ENCODE data around the gene ARHGEF4.
A peak's percentile ranks its signal among the peaks of the same experiment; 100 is the strongest.

Gene ARHGEF4

DNA sequence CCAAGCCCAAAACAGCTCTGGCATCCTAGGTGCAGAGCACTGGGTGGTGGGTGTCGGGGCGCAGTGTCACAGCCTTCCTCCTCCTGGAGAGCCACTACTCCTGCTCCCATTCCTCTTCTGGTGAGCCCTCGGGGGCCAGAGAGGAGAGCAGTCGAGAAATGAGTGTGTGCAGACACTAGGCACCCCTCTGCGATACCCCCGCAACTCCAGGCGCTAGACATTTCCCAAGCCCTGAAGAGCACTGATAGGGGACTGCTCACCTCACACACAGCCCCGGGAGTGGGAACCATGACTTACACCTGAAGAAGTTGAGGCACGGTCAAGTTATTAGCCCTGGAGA is 202.4 kb downstream of the ARHGEF4 start:
- TF ChIP-seq, protein P1, sequence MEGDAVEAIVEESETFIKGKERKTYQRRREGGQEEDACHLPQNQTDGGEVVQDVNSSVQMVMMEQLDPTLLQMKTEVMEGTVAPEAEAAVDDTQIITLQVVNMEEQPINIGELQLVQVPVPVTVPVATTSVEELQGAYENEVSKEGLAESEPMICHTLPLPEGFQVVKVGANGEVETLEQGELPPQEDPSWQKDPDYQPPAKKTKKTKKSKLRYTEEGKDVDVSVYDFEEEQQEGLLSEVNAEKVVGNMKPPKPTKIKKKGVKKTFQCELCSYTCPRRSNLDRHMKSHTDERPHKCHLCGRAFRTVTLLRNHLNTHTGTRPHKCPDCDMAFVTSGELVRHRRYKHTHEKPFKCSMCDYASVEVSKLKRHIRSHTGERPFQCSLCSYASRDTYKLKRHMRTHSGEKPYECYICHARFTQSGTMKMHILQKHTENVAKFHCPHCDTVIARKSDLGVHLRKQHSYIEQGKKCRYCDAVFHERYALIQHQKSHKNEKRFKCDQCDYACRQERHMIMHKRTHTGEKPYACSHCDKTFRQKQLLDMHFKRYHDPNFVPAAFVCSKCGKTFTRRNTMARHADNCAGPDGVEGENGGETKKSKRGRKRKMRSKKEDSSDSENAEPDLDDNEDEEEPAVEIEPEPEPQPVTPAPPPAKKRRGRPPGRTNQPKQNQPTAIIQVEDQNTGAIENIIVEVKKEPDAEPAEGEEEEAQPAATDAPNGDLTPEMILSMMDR (IDR thresholded peaks at IDR 0.05; ENCODE audit: insufficient read depth, low read depth, low read length, missing control alignments): no peak
- H3K4me3 ChIP-seq (ENCODE audit: low read length): no peak overlapping the region
- DNase-seq (ENCODE audit: low read depth): no peak

DNA sequence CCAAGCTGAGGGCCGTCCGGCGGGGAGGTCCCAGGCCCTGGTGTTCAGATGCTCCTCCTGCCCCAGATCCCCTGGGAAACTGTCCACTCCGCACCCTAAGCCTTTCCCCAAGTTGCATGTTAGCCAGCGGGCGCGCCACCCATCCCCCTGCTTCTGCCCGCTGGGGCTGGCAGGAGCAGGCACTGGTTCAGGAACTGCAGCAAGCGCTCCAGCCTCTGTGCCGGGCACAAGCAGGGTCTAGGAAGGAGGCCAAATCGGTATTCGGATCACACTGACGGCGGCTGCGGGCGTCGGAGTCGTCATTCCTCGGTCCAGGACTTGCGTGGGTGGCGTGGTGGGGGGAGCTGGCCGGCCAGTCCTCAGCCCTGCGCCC is 202.8 kb downstream of the ARHGEF4 start:
- no peak overlapping the region for H3K4me3 ChIP-seq (ENCODE audit: low read length)
- TF ChIP-seq, protein P1 (IDR thresholded peaks at IDR 0.05; ENCODE audit: insufficient read depth, low read depth, low read length, missing control alignments): no peak
- DNase-seq (ENCODE audit: low read depth): no peak

DNA sequence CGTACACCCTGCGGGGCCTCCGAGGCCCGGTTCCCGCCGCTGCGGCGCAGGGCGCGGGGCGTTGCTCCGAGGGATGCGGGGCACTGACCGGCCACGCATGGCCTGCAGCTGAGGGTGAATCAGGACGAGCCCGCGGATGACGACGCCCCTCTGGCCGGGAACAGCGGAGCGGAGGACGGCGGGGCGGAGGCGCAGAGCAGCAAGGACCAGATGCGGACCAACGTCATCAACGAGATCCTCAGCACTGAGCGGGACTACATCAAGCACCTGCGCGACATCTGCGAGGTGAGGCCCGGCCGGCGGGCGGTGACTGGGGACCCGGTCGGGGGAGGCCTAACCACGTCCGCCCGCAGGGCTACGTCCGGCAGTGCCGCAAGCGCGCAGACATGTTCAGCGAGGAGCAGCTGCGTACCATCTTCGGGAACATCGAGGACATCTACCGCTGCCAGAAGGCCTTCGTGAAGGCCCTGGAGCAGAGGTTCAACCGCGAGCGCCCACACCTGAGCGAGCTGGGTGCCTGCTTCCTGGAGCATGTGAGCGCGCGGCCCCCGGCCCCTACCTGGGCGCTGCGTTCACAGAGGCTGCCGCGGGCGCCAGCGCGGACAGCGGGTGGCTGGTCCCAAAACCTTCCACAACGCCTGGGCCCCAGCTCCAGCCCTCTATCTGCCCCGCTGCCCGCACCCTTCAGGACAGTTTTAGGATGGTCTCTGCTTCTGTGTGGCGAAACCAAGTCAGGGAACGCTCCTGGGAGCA is 203.4 kb downstream of the ARHGEF4 start:
- no peak overlapping the region for H3K4me3 ChIP-seq (ENCODE audit: low read length)
- TF ChIP-seq, protein P1 (IDR thresholded peaks at IDR 0.05; ENCODE audit: insufficient read depth, low read depth, low read length, missing control alignments): no peak
- DNase-seq (ENCODE audit: low read depth): no peak

DNA sequence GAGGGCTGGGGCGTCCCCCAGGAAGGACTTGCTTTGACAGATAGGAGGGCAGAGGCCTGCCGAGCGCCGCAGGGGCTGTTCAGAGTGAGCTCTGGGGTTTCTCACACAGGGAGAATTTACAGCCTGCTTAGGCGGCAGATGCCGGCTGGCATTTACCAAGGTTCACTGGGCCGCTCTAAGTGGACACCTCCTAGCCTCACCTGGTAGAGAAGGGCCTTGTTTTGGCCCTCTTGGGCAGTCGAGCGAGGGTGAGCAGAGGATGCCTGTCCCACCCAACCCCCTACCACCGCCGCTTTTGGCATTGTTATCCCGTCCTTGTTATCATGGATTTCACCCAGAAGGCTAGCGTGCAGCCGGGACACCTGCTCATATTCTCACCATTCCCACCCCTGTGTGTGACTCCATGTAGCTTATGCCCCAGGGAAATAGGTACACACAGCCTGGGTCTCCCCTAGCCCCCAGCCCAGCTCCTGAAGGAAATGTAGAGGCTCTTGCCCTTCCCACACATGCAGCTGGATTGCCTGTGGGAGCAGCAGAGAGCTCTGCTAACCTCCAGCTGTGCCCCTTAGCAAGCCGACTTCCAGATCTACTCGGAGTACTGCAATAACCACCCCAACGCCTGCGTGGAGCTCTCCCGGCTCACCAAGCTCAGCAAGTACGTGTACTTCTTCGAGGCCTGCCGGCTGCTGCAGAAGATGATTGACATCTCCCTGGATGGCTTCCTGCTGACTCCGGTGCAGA is 204.1 kb downstream of the ARHGEF4 start:
- no peak overlapping the region for H3K4me3 ChIP-seq (ENCODE audit: low read length)
- no peak for DNase-seq (ENCODE audit: low read depth)
- TF ChIP-seq, protein P1 (IDR thresholded peaks at IDR 0.05; ENCODE audit: insufficient read depth, low read depth, low read length, missing control alignments): peak; percentile 11

DNA sequence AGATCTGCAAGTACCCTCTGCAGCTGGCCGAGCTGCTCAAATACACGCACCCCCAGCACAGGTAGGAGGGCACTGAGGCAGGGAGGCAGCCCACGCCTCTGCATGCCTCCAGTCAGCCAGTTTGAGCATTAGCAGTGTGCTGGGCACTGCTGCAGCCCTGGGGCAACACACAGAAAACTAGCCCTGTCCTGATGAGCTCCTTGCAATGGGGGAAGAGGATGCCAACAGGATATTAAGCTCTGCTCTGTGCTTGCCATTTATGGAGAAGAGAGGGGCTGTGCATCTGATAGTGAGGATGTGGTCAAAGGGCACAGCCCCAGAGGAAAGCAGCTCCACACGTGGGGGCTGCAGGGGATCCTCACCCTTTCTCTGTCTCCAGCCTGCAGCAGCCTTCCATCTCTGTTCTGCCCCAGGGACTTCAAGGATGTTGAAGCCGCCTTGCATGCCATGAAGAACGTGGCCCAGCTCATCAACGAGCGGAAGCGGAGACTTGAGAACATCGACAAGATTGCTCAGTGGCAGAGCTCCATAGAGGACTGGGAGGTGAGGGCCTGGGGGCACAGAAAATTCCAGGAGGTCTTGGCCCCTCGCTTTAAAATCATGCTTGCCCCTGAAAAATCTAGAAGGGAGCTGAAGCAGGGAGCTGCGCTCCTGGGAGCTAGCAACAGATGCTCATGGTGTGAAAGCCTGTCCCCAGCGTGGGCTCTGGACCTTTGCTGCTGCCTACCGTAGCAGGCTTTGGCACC is 204.9 kb downstream of the ARHGEF4 start:
- TF ChIP-seq, protein P1 (IDR thresholded peaks at IDR 0.05; ENCODE audit: insufficient read depth, low read depth, low read length, missing control alignments): no peak
- no peak for DNase-seq (ENCODE audit: low read depth)
- no peak overlapping the region for H3K4me3 ChIP-seq (ENCODE audit: low read length)

DNA sequence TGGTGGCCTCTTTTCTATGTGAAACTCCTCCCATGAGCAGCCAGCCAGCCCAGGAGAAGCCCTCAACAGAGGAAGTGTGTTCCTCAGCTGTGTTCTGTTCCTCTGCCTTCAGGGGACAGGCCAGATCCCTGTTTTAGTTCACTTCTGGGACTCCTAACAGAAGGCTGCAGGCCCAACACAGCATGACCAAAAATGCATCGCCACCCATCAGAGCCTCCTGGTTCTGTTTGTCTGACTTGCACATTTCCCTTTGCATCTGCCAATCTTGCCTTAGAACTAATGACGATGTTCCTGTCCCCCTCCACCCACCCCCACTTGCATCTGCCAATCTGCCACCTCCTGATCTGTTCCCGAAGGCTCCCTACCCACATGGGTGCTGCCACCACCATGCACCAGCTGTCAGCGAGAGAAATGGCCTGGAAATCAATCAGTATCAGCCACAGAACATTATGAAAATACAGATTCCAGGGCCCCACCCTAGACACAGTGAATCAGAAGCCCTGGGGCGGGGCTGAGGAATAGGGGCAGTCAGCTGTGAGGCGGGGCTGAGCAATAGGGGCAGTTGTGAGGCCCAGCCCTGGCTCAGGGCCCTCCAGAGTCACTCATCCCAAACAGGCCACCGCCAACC is 205.5 kb downstream of the ARHGEF4 start:
- TF ChIP-seq, protein P1 (IDR thresholded peaks at IDR 0.05; ENCODE audit: insufficient read depth, low read depth, low read length, missing control alignments): no peak
- H3K4me3 ChIP-seq (ENCODE audit: low read length): no peak overlapping the region
- peak; percentile 50 for DNase-seq (ENCODE audit: low read depth)
